T-helper 2 cell (primary cell): Measurements from ENCODE around the gene GAB4.
"Not testable (repeated sequence)": the region's sequence is repeated elsewhere in the genome, so short reads cannot be mapped to it uniquely, and the experiment has no call there.

ENCODE experiments used
- DNase-seq, 5 experiments: peaks; one replicate each; pipeline versions ENCODE4 v3.0.0 to v3.0.0-alpha.2; 2012 to 2022

The GAB4 gene

DNA sequence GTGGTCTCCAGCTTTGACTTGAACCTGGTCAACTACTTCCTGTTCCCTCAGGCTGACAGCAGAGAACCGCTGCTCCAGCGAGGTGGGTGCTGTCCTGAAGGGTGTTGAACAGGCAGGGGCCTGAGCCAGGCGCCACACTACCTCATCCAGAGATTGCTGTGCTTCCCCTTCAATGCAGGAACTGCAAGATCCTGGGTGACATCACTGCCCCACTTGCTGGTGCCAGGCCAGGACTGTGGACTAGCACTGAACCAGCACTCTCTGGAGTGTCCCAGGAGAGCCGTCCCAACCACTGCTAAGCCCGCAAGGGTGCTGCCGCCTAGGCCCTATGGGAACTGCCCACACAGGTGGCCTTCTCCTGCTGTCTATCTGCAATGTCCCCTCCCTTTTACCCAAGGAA lies 51.7 kb downstream of the GAB4 start:
- DNase-seq, result no peak

DNA sequence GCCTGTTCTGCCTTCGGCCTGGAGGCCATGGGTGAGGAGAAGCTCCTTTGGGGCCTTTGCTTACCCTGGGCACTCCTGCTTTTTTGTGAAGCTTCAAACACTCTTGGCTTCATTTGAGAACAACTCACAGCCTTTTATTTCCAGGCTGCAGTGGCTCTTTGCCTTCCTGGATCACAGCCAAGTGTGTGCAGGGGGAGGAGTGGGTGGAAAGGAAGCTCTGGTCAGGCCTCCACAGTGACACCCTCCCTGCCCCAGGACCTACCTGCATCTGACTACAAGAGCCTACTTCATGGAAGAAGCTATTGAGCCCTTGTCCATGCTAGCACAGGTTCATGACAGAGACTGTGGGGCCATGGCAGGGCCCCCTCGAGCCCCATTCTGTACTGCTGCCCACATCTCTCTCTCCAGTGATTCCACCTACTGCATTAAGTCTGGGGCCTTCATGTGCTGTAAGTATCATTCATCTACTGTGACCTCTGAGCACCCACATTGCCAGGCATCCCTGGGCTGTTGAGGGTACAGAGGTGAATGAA lies 52.3 kb downstream of the GAB4 start:
- peak in 1 of 5 experiments; percentile 52 for DNase-seq

DNA sequence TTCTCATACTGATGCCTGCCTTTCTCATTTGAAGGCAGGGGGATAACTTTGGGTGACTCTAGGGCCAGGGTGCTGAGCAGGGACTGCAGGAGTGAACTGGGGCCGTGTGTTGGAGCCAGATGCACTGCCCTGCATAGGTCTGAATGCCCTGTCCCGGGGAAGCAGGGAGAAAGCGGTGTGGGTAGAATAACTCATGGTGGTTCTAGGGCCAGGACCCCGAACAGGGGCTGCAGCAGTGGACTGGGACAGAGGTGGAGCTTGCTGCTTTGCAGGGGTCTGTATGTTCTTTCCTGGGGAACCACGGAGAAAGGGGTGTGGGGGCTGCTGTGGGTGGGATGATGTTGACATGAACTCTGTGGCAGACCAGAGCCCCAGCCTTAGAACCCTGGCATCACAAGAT lies 52.9 kb downstream of the GAB4 start:
- DNase-seq, result no peak

DNA sequence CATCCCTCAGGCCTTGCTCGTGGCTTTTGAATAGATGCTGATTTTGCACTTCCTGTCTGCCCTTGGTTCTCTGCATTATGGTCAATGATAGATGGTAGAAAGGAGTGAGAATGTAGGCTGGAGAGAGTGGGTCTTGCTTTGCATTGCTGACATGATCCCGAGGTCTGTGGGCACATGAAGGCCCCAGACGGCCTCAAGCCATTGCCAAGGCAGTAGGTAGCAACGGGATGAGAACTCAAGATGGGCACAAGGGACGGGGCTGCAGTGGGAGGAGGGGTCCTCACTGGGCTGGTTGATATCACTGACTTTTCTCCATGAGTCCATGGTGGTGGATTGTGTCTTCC lies 54.0 kb downstream of the GAB4 start:
- no peak for DNase-seq

DNA sequence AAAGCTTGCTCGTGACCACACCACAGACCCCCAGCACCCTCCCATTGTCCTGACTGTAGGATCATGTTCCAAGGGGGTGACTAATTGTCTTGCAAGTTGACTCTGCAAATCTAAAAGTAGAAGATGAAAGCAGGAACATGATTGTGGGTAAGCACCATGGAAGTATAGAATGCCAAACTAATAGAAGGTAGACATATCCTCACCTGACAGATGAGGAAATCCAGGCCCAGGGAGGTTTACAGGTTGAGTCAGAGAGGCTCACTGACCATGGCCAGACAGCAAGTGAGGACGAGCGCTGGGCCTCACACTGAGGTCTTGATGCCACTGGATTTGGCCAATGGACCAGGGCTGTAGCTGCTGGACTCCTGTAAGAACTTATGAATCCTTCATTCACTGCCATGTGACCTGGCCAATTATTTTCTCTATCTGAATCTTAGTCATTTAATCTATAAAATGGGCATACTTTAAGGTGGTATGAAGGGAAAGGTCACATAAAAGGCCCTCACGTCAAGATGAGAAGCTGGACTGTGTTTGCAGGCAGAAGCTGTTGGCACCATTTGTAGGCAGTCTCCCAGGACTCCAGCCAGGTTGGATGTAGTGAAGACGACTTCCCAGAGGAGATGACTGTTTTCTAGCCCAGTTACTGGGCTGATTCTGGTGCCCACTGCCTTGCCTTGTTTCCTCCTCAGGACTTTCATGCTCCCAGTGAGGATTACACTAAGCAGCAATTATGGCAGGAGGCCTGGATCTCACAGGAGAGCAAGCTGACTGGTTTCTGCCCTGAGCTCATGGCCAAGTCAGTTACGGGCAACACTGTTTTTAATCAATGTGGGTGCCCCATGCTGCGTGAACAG lies 54.6 kb downstream of the GAB4 start:
- no peak for DNase-seq

DNA sequence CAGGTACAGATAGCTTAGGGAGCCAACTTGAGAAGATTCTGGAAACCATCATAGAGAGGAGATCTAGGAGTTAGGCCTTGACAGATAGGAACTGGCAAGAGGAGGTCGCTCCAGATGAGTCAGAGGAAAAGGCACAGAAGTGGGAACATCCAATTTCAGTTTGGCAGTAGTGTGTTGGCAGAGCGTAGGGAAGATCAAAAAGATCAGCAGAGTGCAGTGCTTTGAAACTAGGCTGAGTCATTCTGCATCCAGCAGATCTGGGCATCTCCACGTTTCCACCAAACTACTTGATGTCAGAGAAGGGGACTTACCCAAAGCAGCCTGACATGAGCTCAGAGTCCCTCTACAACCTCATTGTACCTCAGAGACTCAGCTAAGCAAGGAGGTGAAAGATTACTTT lies 58.5 kb downstream of the GAB4 start:
- DNase-seq, result peak in 1 of 5 experiments; percentile 80

DNA sequence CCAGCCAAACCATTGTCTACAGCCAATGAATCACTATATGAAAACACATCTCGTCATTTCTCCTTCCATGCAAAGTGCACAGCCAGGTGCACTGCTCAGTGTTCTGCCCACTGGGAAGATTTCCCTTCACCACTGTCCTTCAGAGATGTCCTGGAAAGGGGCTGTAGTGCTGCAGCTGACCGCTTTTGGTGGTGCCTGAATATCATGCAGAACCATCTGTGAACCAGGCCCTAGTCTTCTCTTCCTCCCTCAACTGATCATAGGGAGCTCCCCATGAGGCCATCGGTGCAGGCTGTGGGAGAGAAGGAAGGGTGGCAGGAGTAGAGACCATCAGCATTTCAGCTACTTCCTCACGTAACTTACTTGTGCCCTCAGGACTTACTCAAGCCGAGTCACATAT lies 70.2 kb downstream of the GAB4 start:
- DNase-seq, result no peak

DNA sequence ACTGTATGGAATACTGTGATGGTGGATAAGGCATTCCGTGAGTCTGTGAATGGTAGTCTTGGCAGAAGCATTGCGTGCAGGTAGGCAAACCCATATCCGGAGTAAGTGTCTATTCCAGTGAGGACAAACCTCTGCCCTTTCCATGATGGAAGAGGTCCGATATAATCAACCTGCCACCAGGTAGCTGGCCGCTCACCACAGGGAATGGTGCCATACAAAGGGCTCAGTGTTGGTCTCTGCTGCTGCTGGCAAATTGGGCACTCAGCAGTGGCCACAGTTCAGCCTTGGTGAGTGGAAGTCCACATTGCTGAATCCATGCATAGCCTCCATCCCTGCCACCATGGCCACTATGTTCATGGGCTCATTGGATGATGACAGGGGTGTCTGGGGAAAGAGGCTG lies 70.8 kb downstream of the GAB4 start:
- not testable (repeated sequence) for DNase-seq

DNA sequence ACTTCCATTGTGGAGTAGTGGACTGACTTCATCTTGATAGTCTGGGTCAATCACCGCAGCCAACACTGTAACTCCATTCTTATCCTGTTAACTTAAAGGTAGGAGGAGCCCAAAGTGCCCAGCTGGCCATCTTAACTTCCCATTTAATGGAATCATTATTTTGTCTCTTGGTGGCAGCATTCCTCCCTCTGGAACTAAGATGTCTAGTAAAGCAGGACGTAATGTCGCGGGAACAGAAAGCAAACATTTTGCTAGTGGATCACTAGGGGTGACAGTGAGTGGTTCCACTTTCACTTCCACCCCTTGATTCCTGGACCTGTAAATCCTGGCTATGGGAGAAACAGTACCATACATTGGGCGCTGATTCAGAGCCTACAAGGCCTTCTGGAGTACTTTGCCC lies 71.4 kb downstream of the GAB4 start:
- DNase-seq, result no peak

DNA sequence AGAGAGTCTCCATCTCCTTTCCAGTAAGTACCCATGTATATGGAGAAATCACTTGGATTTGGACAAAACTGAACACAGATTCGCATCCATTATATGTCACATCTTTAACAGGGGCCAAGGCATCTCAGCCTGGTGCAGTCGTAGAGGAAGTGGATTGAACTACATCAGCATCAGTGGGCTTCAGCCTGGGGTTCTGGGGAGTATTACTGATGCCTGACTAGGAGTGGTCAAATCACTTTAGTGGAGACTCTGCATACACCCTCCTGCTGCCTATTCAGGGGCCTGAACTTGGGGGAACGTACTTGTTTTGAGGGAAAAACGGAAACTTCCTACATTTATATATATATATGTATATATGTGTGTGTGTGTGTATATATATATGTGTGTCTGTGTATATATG lies 72.8 kb downstream of the GAB4 start:
- no peak for DNase-seq

DNA sequence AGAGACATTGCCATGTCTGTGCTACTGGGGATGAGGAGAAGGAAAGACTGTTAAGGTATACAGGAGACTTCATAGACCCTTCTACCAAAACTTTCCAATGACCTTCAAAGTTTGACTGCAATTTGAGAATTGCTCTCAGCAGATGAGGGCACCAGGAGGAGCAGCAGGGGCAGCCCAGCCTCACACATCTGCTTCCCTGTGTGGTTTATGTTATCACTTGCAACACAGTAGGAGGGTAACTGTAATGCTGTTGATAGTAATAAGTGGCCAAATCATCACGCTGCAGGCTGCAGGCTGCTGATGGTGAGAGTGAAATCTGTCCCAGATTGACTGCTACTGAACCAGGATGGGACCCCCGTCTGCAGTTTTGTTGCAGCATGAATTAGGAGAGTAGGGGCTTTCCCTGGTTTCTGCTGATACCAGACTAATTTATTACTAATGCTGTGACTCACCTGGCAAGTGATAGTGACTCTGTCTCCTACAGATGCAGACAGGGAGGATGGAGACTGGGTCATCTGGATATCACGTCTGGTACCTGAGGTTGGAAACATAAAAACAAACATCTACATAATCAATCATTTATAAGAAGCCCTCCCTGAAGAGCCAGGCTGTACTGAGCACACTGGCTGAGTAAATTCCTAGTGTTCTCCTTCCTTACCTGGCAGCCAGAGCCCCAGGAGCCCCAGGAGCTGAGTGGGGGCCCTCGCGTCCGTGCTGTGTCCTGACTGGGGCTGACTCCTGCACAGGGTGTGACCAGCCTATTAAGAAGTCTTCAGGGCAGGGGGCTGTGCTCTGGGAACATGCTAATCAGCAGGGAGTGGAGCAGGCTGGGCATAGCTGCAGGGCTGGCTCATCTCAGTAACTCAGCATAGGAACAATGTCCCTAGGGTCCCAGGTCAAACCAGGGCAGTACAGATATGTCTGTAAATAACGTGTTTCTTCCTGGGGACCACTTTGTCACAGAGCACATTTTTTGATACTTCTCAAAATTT lies 74.4 kb downstream of the GAB4 start:
- no peak for DNase-seq

DNA sequence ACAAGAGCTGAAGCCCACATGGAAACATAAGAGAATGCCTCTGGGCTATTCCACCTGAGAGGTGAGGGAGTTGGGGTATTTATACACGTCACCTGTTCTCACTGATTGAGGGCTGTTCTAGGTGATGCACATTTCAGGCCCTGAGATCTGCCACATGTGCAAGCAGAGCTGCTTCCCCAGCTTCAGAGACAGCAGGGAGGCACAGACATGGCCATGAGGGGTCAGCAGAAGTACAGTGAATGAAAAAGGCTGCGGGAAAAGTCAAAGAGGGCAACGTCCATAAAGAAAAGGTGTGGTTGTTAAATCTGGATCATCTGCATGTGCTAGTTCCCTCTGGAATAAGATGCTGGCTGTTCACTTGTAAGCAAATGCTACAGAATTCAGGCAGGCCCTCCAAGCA lies 75.4 kb downstream of the GAB4 start:
- DNase-seq, result no peak

DNA sequence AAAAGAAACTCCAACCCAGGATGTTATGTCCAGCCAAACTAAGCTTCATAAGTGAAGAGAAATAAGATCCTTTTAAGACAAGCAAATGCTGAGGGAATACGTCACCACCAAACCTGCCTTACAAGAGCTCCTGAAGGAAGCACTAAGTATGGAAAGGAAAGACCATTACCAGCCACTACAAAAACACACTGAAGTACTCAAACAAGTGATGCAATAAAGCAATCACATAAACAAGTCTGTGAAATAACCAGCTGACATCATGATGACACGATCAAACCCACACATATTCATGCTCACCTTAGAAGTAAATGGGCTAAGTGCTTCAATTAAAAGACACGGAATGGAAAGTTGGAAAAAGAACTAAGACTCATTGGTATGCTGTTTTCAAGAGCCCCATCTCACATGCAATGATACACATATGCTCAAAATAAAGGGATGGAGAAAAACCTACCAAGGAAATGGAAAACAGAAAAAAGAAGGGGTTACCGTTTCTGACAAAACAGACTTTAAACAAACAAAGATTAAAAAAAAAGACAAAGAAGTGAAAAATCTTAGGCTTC lies 82.5 kb downstream of the GAB4 start:
- no peak for DNase-seq

DNA sequence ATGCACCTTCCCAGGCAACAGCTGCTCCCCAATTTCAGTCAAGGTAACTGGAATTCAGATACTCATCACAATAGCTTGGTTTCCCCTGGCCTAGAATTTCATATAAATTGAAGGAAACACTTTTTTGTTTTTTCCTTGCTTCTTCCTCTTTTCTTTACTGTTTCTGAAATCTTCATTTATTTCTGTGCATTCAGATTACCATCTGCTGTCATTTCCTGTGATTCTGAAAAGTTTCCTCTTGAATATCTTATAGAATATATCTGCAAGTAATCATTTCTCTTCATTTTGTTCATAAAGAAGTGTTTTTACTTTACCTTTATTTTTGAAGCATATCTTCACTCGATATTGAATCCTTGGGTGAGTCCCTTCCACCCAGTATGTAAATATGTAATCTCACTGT lies 85.3 kb downstream of the GAB4 start:
- DNase-seq, result no peak

DNA sequence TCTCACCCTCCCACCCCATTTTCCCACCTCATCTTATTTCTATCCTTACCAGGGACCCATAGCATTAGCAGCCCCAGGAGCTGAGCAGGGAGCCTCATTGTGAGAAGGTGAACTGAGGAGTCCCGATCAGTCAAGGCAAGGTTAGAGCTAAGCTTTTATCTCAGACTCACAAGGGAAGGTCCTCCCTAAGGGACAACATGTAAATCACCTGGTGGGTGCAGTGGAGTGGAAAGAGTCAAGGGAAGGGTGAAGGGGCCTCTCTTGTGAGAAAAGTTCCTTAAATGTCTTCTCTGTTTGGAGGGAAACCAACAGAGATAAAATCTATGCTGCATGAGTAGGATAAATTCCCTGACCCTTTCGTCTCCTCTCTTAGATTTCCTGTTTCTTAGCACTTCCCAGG lies 85.9 kb downstream of the GAB4 start:
- DNase-seq, result no peak

DNA sequence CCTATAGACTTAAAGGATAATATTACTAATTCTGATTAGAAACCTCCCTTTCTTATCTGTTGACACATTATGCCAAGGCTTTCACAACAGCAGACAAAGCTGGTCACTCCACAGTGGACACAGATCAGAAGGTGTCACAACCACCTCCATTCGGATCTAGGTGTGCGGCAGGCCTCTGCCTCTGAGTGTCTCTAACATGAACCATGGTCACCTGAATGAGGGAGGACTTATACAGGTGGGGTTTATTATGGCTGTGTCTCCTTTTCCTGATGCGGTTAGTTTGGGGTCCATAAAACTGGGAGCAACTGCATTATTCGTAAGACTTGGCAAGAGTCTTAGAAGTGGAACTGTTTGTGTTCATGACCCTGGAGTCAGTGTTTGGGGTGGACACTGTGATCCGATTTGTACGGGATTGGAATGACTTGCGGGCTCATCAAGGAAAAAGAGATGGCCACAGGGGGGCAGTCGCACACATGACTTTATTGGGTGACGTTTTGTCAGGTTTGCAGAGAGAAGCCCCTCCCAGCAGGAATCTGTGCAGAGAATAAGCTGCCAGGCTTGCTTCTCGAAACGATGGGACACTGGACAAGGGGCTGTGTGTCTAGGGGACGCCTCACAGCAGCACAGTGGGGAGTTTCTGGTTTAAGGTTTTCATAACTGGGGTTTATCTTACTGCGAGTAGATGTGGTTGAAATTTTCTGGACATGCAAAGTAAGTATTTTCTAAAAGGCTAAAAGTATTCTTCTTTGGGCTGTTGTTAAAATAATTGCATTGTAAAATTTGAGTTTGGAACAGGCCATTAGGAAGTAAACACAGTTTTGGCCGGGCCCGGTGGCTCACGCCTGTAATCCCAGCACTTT lies 90.6 kb downstream of the GAB4 start:
- DNase-seq, result peak in 3 of 5 experiments; percentile 18 to 57 (median 40)

DNA sequence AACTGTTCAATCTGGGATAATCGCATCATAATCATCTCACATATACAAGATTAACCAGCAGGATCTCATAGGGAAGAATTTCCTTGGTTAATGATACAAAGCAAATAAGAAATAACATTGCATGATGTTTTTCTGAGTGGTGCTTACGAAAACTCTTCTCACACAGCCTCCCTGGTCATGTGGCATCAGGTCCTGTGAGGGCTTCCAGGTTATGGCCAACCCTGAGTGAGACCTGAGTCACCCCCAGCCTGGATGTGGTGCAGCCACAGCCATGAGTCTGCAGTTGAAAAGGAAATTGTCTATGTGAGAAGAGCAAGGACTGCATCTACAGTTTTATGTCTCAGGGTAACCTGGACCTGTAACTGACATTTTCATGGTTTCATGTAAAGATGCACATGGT lies 92.3 kb downstream of the GAB4 start:
- peak in 1 of 5 experiments; percentile 65 for DNase-seq

DNA sequence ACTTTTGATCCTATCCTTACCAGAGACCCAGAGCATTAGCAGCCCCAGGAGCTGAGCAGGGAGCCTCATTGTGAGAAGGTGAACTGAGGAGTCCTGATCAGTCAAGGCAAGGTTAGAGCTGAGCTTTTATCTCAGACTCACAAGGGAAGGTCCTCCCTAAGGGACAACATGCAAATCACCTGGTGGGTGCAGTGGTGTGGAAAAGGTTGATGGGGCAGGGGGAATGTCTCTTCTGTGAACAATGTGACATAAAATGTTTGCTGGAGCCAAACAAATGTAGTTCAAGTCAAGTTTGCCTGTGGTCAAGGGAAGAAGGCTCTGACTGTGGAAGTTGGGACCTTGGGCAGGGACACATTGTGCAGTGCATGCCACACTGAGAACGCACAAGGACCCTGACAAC lies 93.1 kb downstream of the GAB4 start:
- DNase-seq, result not testable (repeated sequence)

DNA sequence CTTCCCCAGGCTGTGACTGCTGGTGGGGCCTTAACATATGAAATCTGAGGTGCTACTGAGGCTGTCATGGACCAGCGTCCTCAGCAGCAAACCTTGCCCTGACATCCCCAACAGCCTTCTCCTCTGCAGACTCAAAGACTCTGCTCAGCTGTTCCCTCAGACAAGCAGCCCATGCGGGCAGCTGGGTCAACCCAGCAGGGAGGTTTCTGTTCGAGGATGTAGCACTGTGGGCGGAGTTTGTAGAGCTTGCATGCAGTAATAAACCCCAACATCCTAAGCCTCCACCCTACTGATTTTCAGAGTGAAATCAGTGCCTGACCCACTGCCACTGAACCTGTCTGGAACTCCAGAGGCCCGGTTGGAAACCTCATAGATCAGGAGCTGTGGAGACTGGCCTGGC lies 94.0 kb downstream of the GAB4 start:
- DNase-seq, result no peak

DNA sequence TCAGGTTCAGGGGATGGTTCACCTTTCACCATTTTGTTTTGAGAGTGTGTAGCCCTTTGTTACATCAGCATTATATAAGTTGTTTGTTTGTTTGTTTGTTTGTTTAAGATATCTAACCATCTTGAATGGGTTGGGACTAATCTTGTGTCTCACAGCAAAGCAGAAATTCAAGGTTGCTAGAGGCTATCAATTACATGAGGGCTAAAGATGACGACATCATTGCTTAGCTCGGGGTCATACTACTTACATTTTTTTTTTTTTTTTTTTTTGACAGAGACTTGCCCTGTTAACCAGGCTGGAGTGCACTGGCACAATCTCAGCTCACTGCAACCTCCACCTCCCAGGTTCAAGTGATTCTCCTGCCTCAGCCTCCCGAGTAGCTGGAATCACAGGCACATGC lies 95.7 kb downstream of the GAB4 start:
- DNase-seq, result no peak
